ENCODE data around the gene ATXN8OS.
"Not testable (repeated sequence)": the region's sequence is repeated elsewhere in the genome, so short reads cannot be mapped to it uniquely, and the experiment has no call there.

ATXN8OS gene

DNA sequence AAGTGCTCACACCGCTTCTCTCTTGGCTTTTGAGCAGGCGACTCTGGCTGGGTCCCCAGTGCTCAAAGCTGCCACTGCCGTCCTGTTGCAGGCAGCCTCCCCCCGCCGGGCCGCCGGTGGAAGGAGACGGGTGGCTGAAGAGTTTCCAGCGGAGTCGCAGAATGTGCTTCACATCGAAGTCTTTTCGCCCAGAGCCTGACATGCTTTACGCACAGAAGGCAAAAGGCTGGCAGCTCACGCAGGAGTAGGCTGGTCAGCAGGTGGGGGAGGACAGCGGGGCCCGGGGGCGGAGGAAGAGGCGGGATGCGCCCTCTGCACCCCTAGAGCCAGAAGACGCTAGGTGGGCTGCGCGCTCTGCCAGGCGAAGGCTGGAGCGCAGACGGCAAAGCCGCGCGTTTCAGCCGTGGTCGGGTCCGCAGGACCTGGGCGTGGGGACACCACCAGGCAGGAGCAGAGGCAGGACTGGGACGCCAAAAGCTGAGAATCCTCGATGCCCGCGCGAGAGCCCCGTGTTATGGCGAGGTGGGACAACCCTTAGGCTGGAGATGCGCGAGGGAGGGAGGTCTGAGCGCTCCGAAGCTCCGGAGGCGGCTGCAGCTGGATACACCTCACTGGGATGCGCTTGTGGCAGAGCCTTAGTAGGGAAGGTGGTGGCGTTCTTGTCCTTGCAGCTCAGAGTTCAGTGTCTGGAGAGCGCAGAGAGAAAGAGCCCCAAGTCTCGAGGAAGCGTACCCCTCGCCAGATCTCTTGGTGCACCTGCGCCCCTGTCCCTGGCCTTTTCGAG is at the start of gene ATXN8OS:
TSS of gene ATXN8OS (plus strand) at position 329 of the 784 bp plus-strand sequence.
- DNase-seq (ENCODE audit: low spot score): no peak

DNA sequence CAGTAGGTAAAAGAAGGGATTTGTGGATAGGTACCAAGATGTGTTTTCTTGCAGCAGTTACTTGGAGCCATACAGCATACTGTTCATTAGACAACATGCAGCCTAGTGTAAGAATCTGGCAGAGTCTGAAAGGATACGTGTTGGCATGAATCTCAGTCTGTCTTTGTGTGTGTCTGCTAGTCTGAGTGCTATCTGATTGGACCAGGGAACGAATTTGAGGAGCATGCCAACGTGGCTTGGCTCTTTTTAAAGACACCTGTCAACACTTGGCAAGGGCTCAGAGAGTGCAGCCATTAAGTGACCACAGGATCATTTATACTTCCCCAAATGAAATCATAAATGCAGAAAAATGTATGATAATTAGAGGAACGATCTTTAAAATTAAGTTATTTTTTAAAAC is 27.6 kb upstream of the ATXN8OS start:
- peak; percentile 40 for DNase-seq (ENCODE audit: low spot score)

DNA sequence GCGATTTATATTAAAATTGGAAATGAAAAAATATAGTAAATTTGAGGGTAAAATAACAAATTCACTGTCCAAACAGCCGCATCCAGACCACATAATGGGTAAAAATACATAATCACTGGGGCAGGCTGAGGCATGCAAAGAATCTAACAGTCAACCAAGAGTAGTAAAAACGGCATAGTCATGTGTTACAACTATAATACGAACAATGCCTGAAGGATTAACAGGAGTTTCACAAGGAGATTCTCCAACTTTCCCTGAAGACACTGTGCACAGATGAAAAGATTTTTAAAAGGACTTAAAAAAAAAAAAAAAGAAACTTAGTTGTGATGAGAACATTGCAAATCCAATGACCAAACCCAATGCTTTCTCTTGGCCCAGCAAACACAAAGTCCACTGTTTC is 20.4 kb upstream of the ATXN8OS start:
- DNase-seq (ENCODE audit: low spot score): no peak

DNA sequence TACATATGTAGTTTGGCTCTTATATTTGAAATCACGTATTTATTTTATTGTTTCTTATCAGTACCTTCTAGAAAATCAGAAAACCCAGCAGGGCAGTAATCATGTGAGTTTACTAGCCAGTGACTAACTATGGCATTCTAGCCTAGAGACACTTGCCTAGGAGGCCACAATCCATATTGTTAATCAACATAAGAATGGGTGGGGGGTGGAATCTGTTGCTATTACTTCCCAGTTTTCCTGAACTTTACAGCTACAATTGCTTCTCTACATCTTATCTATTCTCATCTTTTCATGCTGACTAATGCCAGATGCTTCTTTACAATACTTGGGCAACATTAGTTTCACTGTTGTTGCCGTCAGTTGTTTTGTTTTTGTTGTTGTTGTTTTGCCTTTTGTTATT is 18.7 kb upstream of the ATXN8OS start:
- DNase-seq (ENCODE audit: low spot score): no peak

DNA sequence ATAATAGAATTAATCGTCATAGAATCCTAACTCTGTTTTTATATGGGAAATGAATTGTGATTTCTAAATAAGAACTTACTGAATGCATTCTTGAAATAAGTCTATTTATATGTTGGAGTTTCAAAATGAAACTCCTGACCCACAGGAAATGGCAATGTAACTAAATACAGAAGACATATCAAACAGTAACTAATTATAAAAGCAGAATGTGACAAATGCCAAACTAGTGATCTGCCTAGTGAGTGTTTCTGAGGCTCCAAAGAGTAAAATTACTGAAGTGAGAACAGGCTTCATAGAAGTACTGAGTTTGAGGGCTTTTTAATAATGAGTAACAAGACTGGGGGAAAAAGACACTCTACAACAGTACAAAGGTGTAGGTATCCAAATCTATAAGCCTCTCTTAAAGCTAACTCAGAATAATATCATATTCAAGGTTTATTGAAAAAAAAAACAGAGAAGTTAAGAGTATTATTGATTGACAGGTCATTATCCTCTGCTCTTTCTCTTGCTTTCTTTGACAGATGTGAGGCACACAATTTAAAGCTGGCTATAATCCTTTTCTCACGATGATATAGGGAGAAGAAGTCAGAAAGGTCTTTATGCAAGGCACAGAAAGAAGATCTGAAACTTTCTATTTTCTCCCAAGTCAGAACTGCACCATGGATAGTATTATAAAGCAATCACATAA is 17.4 kb upstream of the ATXN8OS start:
- DNase-seq (ENCODE audit: low spot score): no peak

DNA sequence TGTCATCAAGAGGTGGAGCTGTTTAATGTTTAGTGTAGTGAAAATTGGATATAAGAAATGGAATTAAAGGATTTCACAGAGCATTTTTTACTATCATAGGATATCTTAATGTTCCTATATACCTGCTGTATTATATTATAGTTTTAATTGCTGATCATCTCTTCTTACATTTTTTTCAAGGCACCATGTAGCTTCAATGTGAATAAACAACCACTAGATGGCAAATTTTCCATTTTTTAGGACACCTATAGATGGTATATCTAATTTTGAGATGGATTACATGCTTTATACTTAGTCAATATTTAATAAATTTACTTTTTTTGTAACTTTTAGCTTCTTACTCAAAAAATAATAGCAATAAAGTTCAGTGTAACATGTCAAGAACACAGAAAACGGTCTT is 9.0 kb upstream of the ATXN8OS start:
- no peak for DNase-seq (ENCODE audit: low spot score)

DNA sequence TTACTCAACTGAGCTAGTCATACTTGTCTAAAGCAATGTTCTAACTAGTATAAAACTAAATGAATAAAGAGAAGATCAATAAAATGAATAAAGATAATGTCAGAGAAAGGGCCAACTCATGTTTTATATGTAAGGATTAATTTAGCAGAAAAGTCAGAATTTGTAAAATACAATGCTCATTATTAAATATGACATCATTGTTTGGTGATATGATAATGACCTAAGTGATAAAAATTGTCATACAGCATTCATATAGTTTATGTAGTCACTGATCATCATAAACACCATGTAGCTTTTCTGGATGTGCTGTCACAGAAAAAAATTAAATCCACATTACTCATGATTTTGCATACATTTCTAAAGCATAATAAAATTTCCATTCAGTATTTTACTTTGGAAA is 3.1 kb upstream of the ATXN8OS start:
- DNase-seq (ENCODE audit: low spot score): no peak

DNA sequence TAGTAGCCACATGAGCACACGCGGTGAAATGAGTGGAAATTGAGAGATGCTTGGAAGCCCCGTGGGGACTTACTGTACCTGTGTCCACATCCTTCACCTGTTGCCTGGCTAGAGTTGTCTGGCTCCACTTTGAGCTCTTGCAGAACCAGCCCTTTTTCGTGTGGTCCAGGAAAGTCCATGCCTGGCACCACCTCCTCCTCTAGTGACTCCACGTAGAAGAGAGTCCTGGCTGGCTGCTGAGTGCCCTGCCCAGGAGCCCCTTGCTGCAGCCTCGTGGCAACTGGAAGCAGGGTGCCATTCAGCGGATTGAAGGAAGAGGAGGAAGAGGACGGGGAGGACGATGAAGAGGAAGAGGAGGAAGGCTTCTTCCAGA is 515 bp upstream of the ATXN8OS start:
- no peak for DNase-seq (ENCODE audit: low spot score)

DNA sequence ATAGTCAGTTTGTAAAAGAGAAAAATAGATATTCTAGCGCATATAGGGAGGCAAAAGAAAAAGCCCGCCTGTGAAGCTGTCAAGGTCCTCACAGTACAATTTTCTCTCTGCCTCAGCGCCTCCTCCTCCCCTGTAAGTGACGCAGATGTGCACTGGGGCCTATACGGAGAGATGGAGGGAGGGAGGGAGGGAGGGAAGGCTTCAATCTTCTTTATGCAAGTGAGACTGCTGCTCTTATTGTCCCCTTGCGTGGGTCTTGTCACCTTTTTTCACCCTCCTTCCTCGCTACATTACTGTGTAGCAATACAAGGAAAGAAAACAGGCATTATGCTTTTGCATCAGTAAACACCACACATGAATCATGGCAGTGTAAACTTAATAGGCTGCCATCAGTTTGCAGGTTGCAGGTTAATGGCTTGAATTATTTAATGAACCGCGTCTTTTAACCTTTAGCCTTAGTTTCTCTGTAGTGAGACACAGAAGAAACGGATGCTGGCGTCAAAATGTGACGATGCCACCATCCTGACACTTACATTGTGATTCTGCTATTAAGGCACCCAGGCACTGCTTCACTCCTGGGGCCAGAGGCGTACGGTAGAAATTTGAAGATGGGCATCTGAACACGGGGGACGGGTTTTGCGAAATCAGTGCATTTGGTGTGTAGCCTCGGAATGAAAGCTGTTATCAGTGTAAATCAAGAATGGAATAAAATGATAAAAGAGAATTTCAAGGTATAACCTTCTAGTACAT is 905 bp downstream of the ATXN8OS start, which contains the start of gene KLHL1:
TSS of gene KLHL1 (minus strand) at position 97 of the 750 bp plus-strand sequence. CDS start 753 bp downstream, outside the sequence.
- no peak for DNase-seq (ENCODE audit: low spot score)

DNA sequence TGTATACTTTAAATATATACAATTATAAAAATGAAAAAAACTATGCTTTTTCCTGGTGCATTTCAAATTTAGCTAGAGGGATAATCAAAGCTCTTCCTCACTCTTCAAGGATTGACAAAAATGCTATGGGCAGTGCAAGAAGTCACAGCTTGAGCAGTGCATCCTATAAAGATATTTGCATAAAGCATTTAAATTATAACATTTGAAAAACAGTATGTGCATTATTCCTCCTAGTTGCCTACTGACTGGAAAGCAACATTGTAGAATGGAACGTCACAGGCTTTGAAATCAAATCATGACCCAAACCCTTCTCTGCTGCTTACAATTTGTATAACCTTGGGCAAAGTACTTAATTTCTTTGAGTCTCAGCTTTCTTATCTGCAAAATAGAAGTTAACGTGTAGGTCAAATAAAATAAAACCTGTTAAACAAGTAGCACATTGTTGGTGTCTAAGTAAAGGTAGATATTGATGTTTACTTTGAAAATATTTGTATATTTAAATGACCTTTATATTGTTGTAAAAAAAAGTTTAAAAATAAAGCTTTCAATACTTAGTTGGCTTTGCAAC is 9.8 kb downstream of the ATXN8OS start:
- DNase-seq (ENCODE audit: low spot score): no peak

DNA sequence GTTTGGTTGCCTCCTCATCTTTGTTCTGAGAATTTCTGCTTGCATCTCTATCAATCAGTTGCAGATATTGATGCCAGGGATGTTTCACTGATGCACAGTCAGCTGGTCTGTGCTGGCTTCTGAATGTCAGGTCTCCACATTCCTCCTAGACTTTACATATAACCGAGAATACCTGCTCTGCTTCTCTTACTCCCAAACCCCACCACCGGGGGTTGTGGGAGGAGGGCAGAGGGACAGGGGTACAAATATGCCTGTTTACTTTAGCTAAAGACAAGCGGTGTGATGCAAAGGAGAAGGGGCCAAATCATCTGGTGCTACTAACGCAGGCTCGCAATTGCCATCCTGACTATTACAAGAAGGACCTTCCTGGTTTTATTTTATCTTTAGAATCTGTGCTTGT is 18.1 kb downstream of the ATXN8OS start:
- no peak for DNase-seq (ENCODE audit: low spot score)

DNA sequence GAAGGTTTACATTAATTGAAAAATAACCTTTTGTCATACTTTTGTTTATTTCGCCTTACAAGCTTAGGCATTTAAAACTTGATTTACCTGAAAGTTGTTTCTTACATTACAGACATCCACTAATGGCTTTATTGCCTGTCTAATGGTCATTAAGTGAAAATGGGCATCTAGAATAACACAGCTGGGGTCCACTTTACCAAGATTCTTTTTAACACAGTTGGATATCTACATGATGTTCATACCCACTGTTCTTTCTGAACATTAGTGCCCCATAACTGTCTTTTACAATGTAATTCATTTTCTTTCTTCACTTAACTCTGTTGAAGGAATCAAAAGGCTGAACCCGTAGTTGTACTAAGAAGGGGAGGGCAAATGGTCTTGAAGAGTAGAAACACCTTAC is 20.5 kb downstream of the ATXN8OS start:
- no peak for DNase-seq (ENCODE audit: low spot score)

DNA sequence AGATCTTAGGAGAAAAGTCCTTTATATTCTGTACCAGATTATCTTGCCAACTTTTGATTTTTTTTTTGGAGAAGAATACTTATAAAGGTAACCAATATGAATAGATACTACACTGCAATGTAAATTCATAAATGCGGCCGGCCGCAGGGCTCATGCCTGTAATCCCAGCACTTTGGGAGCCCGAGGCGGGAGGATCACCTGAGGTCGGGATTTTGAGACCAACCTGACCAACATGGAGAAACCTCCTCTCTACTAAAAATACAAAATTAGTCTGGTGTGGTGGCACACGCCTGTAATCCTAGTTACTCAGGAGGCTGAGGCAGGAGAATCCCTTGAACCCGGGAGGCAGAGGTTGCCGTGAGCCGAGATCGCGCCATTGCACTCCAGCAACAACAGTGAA is 35.0 kb downstream of the ATXN8OS start:
- DNase-seq (ENCODE audit: low spot score): not testable (repeated sequence)

DNA sequence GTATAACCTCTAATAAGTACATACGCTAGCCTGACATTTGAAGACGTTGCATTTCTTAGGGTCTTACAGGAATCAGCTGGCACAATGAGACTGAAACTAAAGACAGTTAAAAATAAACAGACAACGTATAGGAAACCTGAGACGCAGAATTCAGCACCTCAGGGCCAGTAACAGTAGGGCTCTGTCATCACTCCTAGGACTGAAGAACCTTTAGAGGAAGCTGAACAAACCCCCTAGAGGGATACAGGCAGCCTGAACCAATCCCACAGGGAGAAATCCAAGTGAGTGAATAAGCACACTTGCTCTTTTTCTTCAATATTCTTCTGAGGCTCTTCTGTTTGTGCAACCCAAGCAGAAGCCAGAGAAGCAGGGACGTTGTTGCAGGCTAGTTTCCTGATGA is 54.5 kb downstream of the ATXN8OS start:
- DNase-seq (ENCODE audit: low spot score): no peak

DNA sequence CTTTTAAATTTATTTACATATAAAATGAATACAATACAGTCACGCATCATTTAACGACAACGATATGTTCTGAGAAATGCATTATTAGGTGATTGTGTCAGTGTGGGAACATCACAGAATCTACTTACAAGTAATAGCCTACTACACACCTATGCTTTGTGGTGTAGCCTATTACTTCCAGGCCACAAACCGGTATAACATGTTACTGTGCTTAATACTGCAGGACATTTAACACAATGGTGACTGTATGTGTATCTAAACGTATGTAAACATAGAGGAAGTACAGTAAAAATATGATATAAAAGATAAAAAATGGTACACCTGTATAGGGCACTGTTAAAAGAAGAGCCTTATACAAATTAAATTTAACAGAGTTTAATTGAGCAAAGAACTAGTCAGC is 63.1 kb downstream of the ATXN8OS start:
- DNase-seq (ENCODE audit: low spot score): no peak

DNA sequence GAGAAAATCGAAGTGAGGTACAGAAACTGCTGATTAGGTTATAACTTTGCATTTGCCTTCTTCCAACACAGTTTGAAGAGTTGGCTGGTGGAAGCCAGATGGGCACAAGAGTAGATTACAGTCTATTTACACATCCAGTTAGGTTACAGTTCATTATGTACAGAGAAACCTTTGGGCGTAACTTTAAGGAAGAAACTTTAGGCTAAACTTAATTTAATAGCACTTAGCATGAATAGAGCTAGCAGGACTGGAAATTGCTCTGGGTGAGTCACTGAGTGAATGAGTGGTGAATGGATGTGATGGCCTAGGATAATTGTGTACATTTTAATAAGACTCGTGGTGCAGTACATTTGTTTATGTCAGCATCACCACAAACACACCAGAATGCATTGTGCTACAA is 63.5 kb downstream of the ATXN8OS start:
- DNase-seq (ENCODE audit: low spot score): no peak

DNA sequence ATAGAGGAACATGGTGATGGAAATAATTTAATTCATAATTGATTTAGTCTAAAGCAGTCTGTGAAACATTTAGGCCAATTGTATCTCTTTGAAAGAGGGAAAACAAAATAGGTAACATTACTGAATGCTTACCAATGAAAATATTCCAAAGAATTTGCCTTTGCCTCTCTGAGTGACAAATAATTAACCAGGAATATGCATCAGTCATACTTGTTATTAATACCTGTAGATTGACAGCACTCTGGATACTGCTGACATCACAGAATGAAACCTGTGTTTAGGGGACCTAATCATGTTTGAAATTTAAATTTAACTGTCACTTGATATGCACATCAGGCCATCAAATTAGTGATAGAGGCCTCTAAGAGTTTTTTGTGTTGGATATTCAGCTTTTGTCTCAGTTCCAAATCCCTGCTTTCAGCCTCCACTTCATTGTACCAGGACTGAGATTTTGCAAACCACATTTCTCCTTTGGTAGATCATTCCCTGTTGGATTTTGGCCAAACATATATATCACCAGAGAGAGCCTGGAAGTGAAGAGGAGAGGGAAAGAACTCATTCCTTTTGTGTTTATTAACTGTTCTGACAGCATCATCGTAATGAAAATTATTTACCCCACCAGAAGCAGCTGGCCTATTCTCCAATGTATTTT is 65.4 kb downstream of the ATXN8OS start:
- DNase-seq (ENCODE audit: low spot score): no peak

DNA sequence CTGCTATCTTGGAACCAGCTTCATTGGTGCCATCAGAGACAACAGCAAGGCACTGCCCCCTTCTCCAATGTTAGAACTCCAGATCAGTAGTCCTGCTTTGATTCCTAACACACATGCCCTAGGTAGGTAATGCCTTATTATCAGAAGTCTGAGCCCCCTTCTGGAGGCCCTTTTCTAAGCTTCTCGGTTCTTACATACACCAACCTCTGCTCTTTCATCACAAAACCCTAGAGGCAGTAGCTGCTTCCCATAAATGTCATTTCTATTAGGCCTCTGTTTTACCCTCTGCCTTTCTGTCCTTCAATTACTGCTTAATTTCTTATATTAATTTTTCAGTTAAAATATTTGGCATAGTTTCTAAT is 66.0 kb downstream of the ATXN8OS start:
- DNase-seq (ENCODE audit: low spot score): no peak

DNA sequence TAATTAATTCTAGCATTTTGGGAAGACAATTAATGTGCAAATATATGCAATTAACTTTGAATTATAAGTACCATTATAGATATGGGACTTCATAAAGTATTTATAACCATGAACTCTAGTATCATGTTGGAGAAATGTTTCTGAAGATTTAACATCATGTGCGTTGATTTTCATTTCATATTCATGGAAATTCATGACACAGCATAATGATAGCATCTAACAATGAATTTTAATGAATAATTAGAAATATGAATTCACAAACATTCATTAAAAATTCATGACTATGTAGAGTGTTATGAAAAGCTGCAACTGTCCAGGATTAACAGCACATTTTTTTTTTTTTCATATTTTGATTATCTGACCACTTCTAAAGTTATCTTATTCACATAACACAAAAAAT is 70.7 kb downstream of the ATXN8OS start:
- DNase-seq (ENCODE audit: low spot score): no peak

Data from pons (tissue), 1 donor.